ENCODE data around the gene SH3GL2. TPM values are rescaled to one million over a fixed set of nuclear protein-coding genes. Genes with fewer than 3 reads are reported as not detected.

Gene SH3GL2
- total RNA-seq = not detected

DNA sequence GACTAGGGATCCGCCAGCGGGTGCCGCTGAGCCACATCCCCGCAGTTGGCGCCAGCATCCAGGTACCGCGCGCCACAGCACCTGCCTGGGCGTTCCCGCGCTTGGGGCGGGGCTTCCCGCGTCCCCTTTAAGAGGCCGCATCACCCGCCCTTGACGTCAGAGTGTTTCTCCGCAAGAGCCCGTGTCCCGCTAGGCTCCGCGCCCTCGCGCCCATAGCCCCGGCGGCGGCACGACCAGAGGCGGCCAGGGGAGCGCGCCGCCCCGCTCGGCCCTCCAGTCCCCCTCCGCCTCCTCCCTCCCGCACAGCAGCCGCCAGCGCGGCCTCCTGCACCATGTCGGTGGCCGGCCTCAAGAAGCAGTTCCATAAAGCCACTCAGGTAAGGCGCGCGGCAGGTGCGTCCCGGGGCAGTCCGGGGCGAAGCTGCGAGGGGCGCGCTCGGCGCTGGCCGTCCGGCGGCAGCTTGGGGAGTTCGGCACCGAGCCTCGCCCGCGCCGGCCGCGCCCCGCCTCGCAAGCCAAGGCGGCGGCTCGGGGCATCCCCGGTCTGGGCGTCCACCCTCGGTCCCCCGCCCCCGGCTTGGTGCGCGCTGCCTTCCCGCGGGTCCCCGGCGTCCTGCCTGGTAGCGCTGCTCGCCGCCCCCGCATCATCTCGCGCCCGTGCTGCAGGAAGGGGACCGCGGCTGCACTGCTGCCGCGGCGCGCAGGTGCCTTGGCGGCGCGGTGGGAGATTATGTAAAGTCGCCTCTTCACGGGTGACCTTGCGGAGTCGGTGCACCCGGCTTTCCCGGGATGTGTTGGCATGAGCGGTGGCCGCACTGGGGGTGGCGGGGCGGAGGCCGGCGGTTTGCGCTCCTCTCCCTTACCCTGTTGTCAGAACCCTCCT, at the start of gene SH3GL2:
Gene SH3GL2 (plus strand): TSS at position 156 of the 883 bp plus-strand sequence.
- DNase-seq (ENCODE audit: low read depth in 2 of 3, low spot score in 2 of 3) = peak in 2 of 3 donors; percentile 26 to 27

DNA sequence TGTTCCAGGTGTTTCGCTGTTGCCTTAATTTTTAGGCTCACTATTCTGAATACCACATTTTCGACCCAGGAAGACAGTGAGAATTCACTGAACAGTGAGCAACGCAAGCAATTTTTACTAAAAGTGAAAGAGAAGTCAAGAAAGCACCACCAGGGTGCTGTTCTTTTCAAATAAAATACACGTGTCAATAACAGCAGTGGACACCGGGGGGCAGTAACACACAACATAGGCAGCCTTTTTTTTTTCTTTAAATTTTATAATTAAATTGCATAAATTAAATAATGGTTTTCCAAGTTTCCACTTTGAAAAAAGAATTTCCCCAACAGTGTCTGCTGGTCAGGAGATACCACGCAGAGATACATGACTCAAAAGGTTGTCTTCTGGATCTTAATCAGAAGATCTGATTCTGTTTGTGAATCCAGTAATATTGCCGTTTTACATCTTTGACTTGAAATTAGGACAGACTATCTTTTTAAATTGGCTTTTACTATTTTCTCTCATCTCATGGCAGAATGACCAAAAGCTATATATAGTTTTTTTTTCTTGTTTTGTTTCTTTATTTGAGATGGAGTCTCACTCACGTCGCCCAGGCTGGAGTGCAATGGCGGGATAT, 47.1 kb upstream of the SH3GL2 start:
- peak in 2 of 3 donors; percentile 42 to 74 for DNase-seq (ENCODE audit: low read depth in 2 of 3, low spot score in 2 of 3)

DNA sequence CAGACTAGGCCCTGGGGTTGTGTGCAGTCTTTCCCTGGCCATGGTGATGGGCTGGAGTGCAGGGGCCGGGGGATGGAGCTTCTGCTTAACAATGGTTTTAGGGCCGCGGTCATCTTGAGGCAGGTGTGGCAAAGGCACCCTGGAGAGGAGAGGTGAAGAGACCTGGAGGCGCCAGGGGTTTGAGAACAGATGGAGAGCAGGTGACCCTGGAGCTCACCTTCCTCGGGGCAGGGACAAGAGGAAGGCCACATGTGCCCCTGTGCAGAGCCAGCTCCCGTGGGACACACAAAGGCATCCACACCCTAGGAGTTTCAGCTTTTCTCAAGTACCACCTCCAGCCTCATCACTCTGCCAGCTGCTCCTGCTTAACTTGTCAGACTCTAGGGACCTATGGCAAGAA, 46.4 kb upstream of the SH3GL2 start:
- DNase-seq (ENCODE audit: low read depth in 2 of 3, low spot score in 2 of 3) = no peak

DNA sequence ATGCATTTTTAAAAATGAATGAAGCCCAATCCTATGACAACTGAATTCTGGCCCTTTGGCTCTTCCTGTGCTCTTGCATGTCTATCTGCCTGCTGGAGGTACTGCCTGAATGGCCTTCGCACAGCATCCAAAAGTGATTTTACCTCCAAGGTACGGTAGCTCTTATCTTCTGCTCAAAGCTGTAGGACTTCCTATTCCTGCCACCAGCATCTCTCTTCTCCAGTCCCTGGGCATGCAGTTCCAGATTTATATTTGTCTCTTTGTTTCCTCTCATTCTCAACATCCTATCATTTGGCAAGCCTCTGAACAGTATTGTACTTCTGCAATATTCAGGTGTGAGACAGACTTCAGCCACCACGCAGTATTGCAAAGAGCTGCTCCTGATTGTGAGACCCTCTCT, 43.7 kb upstream of the SH3GL2 start:
- DNase-seq (ENCODE audit: low read depth in 2 of 3, low spot score in 2 of 3) = no peak

DNA sequence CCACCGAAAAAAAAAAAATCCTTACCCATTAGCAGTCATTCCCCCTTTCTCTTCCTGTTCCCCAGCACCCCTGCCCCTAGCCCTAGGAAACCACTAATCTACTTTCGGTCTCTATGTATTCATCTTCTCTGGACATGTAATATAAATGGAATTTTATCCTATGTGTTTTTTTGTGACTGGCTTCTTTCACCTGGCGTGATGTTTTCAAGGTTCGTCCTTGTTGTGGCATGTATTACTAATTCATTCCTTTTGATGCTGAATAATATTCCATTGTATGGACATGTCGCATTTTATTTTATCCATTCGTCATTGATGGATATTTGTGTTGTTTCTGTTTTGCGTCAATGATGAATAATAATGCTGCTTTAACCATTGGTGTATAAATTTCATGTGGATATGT, 42.8 kb upstream of the SH3GL2 start:
- no peak for DNase-seq (ENCODE audit: low read depth in 2 of 3, low spot score in 2 of 3)

GRCh38 chr9:17551023-17551422, 27.8 kb upstream of the SH3GL2 start:
- no peak for DNase-seq (ENCODE audit: low read depth in 2 of 3, low spot score in 2 of 3)

- DNase-seq (ENCODE audit: low read depth in 2 of 3, low spot score in 2 of 3) = no peak
Measured at GRCh38 chr9:17555362-17556054, 23.4 kb upstream of the SH3GL2 start.

DNA sequence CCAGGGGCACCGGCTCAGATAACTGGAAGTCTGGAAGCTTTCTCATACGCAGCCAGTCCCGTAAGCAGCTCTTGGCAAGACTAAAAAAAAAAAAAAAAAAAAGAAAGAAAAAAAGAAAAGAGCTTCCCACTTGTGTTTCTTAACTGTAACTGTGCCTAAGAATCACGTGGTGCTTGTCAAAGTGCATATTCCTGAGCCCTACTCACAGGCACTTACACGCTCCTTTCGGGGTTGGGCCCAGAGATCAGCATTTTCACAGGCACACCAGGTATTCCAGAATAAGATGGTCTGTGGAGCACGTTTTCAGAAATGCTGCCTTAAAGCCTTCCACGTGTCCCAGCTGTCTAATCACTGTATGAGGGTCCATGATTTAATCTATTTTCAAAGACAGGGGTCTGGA, 22.6 kb upstream of the SH3GL2 start:
- no peak for DNase-seq (ENCODE audit: low read depth in 2 of 3, low spot score in 2 of 3)

- DNase-seq (ENCODE audit: low read depth in 2 of 3, low spot score in 2 of 3) = no peak
Measured at GRCh38 chr9:17556935-17557334, 21.9 kb upstream of the SH3GL2 start.

GRCh38 chr9:17571825-17572224, 7.0 kb upstream of the SH3GL2 start:
- DNase-seq (ENCODE audit: low read depth in 2 of 3, low spot score in 2 of 3) = no peak

GRCh38 chr9:17574342-17574741, 4.5 kb upstream of the SH3GL2 start:
- no peak for DNase-seq (ENCODE audit: low read depth in 2 of 3, low spot score in 2 of 3)

DNA sequence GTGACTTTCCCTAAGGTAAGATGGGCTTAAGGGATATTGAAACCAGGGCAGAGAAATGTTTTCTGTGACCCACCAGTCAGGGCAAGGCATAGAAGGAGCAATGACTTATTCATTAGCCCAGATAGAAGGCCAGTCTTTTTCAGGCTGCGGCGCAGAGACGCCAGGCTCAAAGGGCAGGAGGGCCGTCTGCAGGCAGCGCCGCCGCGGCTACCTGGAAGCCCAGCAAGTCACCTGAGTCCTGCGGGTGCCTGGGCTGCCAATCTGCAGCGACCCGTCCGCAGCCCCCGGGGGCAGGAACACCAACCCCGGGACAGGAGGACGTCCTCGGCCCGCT, 322 bp upstream of the SH3GL2 start:
- DNase-seq (ENCODE audit: low read depth in 2 of 3, low spot score in 2 of 3) = no peak

- no peak for DNase-seq (ENCODE audit: low read depth in 2 of 3, low spot score in 2 of 3)
Measured at GRCh38 chr9:17580119-17580518, 1.3 kb downstream of the SH3GL2 start.

- no peak for DNase-seq (ENCODE audit: low read depth in 2 of 3, low spot score in 2 of 3)
Measured at GRCh38 chr9:17587113-17587512, 8.2 kb downstream of the SH3GL2 start.

DNA sequence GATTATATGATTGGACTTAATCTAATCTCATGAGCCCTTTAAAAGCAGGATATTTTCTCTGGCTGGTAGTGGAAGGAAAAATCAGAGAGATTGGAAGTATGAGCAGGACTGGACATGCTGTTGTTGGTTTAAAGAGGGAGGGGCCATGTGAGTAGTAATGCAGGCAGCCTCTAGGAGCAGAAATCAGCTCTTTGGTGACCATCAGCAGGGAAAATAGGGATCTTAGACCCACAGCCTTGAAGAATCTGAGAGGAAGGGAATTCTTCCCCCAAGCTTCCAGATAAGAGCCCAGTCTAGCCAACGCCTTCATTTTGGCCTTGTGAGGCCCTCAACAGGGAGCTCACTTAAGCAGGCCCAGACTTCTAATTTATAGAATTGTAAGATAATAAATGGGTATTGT, 9.5 kb downstream of the SH3GL2 start:
- no peak for DNase-seq (ENCODE audit: low read depth in 2 of 3, low spot score in 2 of 3)

- no peak for DNase-seq (ENCODE audit: low read depth in 2 of 3, low spot score in 2 of 3)
Measured at GRCh38 chr9:17588941-17589340, 10.1 kb downstream of the SH3GL2 start.

GRCh38 chr9:17589771-17590170, 10.9 kb downstream of the SH3GL2 start:
- no peak for DNase-seq (ENCODE audit: low read depth in 2 of 3, low spot score in 2 of 3)

GRCh38 chr9:17594961-17595360, 16.1 kb downstream of the SH3GL2 start:
- DNase-seq (ENCODE audit: low read depth in 2 of 3, low spot score in 2 of 3) = no peak

- DNase-seq (ENCODE audit: low read depth in 2 of 3, low spot score in 2 of 3) = no peak
Measured at GRCh38 chr9:17597977-17598376, 19.1 kb downstream of the SH3GL2 start.

GRCh38 chr9:17600962-17601593, 22.2 kb downstream of the SH3GL2 start:
- no peak for DNase-seq (ENCODE audit: low read depth in 2 of 3, low spot score in 2 of 3)

GRCh38 chr9:17604556-17604955, 25.7 kb downstream of the SH3GL2 start:
- no peak for DNase-seq (ENCODE audit: low read depth in 2 of 3, low spot score in 2 of 3)

All from hematopoietic multipotent progenitor cell (in vitro differentiated cells).